AG10803 (cell line): ENCODE data around the gene BCDIN3D.

Source experiments
- DNase-seq: peaks from one replicate; pipeline ENCODE4 v3.0.0; 2010; ENCODE audit warnings: low read depth
- H3K4me3 ChIP-seq: 2 replicates; pipeline ENCODE4 v1.5.1; 2011; ENCODE audit warnings: mild to moderate bottlenecking, low read length, control low read depth
- CTCF ChIP-seq: conservative IDR thresholded peaks from 2 replicates; pipeline ENCODE4 v1.5.1; 2011; ENCODE audit warnings: mild to moderate bottlenecking, low read length, control low read depth, inconsistent platforms

The BCDIN3D gene

DNA sequence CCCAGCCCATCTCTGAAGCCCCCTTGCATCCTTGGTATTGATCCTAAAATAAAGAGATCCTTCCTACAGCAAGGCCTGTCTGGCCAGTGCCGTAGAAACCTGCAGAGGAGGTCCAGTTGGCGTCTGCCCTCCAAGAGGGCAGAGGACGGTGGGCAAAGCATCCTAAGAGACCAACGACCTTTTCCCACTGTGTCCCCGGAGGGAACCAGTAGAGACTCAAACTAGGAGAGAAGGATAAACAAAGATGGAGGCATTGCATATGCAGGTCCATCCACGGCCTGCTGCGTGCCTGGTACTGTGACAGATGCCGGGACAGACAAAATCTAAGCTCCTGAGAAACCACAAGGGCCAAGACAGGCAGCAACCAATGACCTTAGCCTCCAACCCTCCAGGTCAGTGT is 18.5 kb downstream of the BCDIN3D start:
- no peak for TF ChIP-seq CTCF
- no peak overlapping the region for H3K4me3 ChIP-seq
- DNase-seq = no peak

DNA sequence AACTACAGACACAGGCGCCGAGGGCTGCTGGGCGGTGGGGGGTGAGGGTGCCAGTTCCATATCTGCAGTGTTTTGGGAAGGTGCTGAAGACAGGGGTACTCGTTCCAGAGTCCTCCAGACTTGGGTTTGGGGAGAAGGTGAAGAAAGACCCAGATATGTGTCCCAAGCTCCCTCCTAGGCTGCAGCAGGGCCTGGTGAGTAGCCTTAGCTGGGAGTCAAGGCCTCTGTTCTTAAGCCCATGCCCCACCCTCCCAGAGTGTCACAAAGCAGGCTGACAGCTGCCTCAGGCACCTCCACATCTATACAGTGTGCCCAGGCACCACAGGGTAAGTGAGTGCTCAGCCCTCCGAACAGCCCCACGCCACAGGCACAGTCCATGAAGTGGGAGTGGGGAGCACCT is 19.0 kb downstream of the BCDIN3D start:
- H3K4me3 ChIP-seq = no peak overlapping the region
- no peak for DNase-seq
- no peak for TF ChIP-seq CTCF

- H3K4me3 ChIP-seq = no peak overlapping the region
- TF ChIP-seq CTCF = no peak
- no peak for DNase-seq
These were observed 19.6 kb downstream of the BCDIN3D start for GRCh38 chr12:49823350-49823749.

- no peak for DNase-seq
- no peak overlapping the region for H3K4me3 ChIP-seq
- TF ChIP-seq CTCF = no peak
These were observed 21.3 kb downstream of the BCDIN3D start for GRCh38 chr12:49821373-49822287.

DNA sequence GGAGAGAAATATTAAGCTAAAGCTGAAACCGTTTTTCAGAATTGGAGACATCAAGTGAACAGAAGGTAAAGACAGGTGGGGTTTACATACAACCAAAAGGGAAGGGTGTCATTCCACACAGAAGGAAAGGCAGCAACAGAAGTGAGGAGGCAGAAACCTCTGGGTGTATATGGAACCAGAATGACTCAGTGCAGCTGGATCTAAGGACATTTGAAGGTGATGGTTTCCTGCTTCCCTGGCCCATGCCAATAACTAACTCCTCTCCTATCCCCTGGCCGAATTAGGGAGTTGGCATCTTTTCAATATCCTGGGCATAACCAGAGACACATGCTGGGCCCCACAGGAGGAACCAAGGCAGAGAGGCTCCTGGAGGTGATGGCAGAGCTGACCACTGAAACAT is 23.1 kb downstream of the BCDIN3D start:
- TF ChIP-seq CTCF = no peak
- H3K4me3 ChIP-seq = no peak overlapping the region
- no peak for DNase-seq

DNA sequence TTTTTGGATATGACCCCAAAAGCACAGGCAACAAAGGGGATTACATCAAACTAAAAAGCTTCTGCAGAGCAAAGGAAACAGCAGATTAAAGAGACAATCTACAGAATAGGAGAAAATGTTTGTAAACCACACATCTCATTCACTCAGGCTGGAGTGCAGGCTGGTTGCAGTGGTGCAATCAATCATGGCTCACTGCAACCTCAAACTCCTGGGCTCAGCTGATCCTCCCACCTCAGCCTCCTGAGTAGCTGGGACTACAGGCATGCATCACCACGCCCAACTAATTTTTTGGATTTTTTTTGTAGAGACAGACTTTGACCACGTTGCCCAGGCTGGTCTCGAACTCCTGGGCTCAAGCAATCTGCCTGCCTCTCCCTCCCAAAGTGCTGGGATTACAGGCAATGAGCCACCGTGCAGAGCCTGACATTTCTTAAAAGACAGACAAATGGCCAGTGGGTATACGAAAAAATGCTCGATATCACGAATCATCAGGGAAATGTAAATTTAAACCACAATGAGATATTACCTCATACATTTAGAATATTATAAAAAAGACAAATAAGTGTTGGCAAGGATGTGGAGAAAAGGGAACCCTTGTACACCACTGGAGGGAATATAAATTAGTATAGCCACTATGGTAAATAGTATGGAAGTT is 24.5 kb downstream of the BCDIN3D start:
- TF ChIP-seq CTCF = no peak
- no peak overlapping the region for H3K4me3 ChIP-seq
- DNase-seq = no peak

DNA sequence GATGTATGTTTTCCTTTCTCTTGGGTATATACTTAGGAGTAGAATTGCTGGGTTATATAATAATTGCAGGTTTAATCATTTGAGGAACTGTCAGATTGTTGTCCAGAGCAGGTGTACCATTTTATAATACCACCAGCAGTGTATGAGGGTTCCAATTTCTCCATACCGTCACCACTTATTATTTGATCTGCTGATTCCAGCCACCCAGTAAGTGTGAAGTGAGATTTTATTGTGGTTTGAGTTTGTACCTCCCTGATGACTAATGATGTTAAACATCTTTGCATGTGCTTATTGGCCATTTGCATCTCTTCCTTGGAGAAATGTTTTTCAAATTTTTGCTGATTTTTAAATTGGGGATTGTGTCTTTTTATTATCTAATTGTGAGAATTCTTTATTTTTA is 29.8 kb downstream of the BCDIN3D start:
- TF ChIP-seq CTCF = no peak
- DNase-seq = no peak
- no peak overlapping the region for H3K4me3 ChIP-seq
